ENCODE measurements around the gene PLRG1.

DNA sequence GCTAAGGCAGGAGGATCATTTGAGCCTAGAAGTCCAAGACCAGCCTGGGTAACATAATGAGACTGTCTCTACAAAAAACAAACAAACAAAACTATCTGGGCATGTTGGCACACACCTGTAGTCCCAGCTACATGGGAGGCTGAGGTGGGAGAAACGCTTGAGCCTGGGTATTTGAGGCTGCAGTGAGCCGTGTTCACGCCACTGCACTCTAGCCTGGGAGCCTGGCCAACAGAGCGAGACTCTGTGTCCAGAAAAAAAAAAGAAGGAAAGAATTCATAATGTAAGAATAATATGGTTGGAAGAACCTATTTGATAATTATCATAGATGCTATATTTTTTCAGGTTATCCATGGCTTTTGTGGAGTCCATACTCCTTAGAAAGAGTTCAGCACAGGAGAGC is 32.6 kb downstream of the PLRG1 start:
- TF ChIP-seq, protein P1, sequence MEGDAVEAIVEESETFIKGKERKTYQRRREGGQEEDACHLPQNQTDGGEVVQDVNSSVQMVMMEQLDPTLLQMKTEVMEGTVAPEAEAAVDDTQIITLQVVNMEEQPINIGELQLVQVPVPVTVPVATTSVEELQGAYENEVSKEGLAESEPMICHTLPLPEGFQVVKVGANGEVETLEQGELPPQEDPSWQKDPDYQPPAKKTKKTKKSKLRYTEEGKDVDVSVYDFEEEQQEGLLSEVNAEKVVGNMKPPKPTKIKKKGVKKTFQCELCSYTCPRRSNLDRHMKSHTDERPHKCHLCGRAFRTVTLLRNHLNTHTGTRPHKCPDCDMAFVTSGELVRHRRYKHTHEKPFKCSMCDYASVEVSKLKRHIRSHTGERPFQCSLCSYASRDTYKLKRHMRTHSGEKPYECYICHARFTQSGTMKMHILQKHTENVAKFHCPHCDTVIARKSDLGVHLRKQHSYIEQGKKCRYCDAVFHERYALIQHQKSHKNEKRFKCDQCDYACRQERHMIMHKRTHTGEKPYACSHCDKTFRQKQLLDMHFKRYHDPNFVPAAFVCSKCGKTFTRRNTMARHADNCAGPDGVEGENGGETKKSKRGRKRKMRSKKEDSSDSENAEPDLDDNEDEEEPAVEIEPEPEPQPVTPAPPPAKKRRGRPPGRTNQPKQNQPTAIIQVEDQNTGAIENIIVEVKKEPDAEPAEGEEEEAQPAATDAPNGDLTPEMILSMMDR (IDR thresholded peaks at IDR 0.05), result no peak
- TF ChIP-seq POLR2AphosphoS5 (IDR thresholded peaks at IDR 0.05) (no peak), POLR2A (IDR thresholded peaks at IDR 0.05; ENCODE audit: low read depth) (no peak)

Measured in esophagus muscularis mucosa (tissue), 3 donors.